Naive B cell (primary cell): Measurements from ENCODE around the gene MYO10. TPM values are rescaled to one million over a fixed set of nuclear protein-coding genes. Genes with fewer than 3 reads are reported as not detected.

Experiments
- ATAC-seq, 2 donors: fragments of 150-1000 bp; cut with Tn5 transposase; 2 replicates each; pipeline ENCODE4 v1.10.0; 2021; ENCODE audit warnings: low read depth in 2 of 2, mild to moderate bottlenecking in 2 of 2, moderate library complexity in 2 of 2
- DNase-seq: peaks from one replicate; pipeline ENCODE4 v3.0.0; 2022
- H3K27ac Mint-ChIP-seq, 6 donors: one replicate each; pipeline ENCODE4 v1.8.0; 2020 to 2022; ENCODE audit warnings: mild to moderate bottlenecking in 6 of 6, mixed read lengths in 6 of 6, moderate library complexity in 5 of 6, inconsistent platforms in 2 of 6
- H3K27me3 Mint-ChIP-seq, 3 donors: one replicate each; pipeline ENCODE4 v1.8.0; 2021 to 2022; ENCODE audit warnings: mixed read lengths in 3 of 3, mild to moderate bottlenecking in 1 of 3
- H3K36me3 Mint-ChIP-seq, 2 donors: one replicate each; pipeline ENCODE4 v1.8.0; 2020 to 2022; ENCODE audit warnings: mixed read lengths in 2 of 2, inconsistent platforms in 1 of 2, mild to moderate bottlenecking in 1 of 2
- H3K4me1 Mint-ChIP-seq, 3 donors: one replicate each; pipeline ENCODE4 v1.8.0; 2020 to 2022; ENCODE audit warnings: mixed read lengths in 3 of 3, inconsistent platforms in 1 of 3, mild to moderate bottlenecking in 1 of 3, moderate library complexity in 1 of 3
- H3K4me3 Mint-ChIP-seq, 8 donors: one replicate each; pipeline ENCODE4 v1.8.0; 2020 to 2022; ENCODE audit warnings: mild to moderate bottlenecking in 8 of 8, mixed read lengths in 8 of 8, moderate library complexity in 8 of 8, inconsistent platforms in 2 of 8
- H3K9me3 Mint-ChIP-seq, 7 donors: one replicate each; pipeline ENCODE4 v1.8.0; 2020 to 2022; ENCODE audit warnings: mixed read lengths in 7 of 7, mild to moderate bottlenecking in 5 of 7, inconsistent platforms in 2 of 7, moderate library complexity in 1 of 7
- polyA plus RNA-seq, 6 donors: library from polyadenylated mRNA; unstranded; fragments of 300-500 nt; fragmentation: Illumina TruSeq; gene quantifications; one replicate each; pipeline ENCODE4 v1.2.3, GENCODE V29; 2021; ENCODE audit warnings: low read depth in 6 of 6

MYO10 gene
- polyA plus RNA-seq, 6 donors from 2014 or later = 0.03 to 0.87 TPM; not detected in 4

DNA sequence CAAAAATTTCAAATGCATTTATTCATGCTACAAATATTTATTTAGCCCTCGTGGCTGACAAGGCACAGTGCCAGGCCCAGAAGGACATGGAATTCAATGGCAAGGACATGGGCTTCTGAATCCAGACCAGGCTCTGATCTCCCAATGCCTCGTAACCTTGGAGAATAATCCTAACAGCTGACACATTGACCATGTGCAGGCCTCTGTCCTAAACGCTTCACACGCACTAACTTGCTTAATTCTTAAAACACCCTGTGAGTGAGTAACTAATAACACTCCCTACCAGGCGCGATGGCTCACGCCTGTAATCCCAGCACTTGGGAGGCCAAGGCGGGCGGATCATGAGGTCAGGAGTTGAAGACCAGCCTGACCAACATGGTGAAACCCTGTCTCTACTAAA lies 33.2 kb downstream of the MYO10 start:
- no peaks in the 10 kb centered on the region for H3K36me3 Mint-ChIP-seq
- H3K4me3 Mint-ChIP-seq = no peak overlapping the region
- H3K27ac Mint-ChIP-seq = no peak overlapping the region
- H3K9me3 Mint-ChIP-seq = peaks cover 0 to 9% (median 3%) of the 10 kb centered on the region in 7 donors
- DNase-seq (no peak), ATAC-seq (no peak)
- no peaks in the 10 kb centered on the region for H3K4me1 Mint-ChIP-seq
- H3K27me3 Mint-ChIP-seq = no peaks in the 10 kb centered on the region

DNA sequence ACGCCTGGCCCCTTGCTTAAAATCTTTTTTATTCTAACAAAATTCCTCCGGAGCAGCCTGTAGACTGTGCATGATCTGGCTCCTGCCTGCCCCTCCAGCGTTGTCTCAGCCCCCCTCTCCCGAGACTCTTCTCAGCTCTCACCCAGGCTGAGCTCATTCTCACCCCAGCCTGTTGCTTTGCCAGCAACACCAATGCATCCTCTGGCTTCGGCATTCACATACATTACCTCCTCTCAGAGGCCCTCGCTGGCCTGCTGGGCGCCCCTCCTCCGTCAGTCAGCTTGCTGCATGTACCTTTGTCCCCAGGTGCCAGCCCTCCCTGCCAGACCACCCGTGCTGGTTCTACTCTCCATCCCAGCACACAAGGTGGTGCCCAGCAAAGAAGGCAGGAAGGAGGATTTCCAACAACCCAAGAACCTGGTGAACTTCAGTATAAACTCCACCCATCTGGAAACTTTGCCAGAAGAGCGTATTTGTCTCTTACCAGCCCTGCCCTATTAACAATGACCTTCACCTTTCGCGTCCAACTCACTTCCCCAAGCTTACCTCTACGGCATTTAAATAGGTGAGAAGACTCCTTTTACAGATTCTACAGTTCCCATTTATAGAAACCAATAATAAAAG lies 35.0 kb downstream of the MYO10 start:
- Mint-ChIP-seq H3K36me3 (no peaks in the 10 kb centered on the region), H3K9me3 (peaks cover 0 to 4% (median 0%) of the 10 kb centered on the region in 7 donors), H3K27me3 (no peaks in the 10 kb centered on the region), H3K4me3 (no peak overlapping the region), H3K27ac (peak overlapping the region in 1 of 6 donors; percentile 82), H3K4me1 (no peaks in the 10 kb centered on the region)
- ATAC-seq = no peak
- DNase-seq = no peak

DNA sequence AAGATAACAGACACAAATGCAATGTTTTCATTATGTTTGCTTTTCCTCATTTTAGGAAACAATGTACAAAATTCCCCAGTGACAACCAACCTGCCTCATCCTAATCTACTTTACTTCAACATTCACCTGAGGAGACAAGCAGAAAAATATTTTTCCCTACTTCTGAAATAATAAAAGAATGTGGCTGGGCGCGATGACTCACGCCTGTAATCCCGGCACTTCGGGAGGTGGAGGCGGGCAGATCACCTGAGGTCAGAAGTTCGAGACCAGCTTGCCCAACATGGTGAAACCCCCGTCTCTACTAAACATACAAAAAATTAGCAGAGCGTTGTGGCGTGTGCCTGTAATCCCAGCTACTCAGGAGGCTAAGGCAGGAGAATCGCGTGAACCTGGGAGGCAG lies 36.9 kb downstream of the MYO10 start:
- no peak overlapping the region for H3K4me3 Mint-ChIP-seq
- H3K9me3 Mint-ChIP-seq = peaks cover 0 to 8% (median 0%) of the 10 kb centered on the region in 7 donors
- H3K36me3 Mint-ChIP-seq = no peaks in the 10 kb centered on the region
- H3K27ac Mint-ChIP-seq = no peak overlapping the region
- no peaks in the 10 kb centered on the region for H3K27me3 Mint-ChIP-seq
- H3K4me1 Mint-ChIP-seq = no peaks in the 10 kb centered on the region
- ATAC-seq = no peak
- no peak for DNase-seq

DNA sequence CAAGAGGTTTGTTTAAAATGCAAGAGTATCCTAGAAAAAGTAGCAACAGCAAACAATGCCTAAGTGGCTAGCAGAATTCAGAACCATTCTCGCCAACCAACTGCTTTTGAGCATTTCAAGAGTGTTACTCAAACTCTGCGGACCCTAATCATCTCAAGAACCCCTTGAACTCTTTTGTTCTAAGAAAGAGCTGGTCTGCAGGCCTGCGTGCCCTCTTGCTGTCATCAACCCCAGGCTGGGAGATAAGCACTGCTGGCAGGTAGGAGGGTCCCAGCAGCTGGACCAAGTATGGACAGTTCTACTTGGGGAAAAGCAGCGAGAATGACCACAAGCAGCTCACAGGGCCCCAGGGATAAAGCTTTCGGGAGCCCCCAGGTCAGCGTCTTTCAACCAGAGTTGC lies 38.3 kb downstream of the MYO10 start:
- no peak for DNase-seq
- Mint-ChIP-seq H3K27ac (no peak overlapping the region), H3K4me1 (no peaks in the 10 kb centered on the region), H3K36me3 (no peaks in the 10 kb centered on the region), H3K4me3 (peak overlapping the region in 1 of 8 donors; percentile 42), H3K27me3 (no peaks in the 10 kb centered on the region), H3K9me3 (peaks cover 0 to 8% (median 0%) of the 10 kb centered on the region in 7 donors)
- no peak for ATAC-seq

DNA sequence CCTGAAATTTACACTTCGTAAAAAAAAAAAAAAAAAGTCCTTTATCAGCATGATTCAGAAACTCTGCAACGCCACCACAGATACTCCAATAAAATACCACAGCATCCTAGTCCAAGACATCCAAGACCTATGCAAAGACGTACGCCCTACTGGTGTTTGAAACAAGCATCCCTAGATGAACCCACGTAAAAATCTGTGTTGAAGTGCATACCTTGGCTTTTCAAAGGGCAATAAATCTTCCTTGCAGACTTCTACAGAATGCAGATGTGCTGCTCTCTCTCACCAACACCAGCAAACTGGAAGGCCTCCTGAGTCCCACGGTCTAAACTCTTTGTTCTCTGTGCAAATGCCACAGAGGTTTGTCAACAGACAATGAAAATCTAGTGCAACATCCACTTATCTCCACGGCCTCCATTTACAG lies 38.8 kb downstream of the MYO10 start:
- no peaks in the 10 kb centered on the region for H3K36me3 Mint-ChIP-seq
- no peaks in the 10 kb centered on the region for H3K4me1 Mint-ChIP-seq
- DNase-seq (no peak), ATAC-seq (no peak)
- H3K27ac Mint-ChIP-seq = no peak overlapping the region
- peaks cover 0 to 8% (median 0%) of the 10 kb centered on the region in 7 donors for H3K9me3 Mint-ChIP-seq
- H3K27me3 Mint-ChIP-seq = no peaks in the 10 kb centered on the region
- H3K4me3 Mint-ChIP-seq = peak overlapping the region in 1 of 8 donors; percentile 42

DNA sequence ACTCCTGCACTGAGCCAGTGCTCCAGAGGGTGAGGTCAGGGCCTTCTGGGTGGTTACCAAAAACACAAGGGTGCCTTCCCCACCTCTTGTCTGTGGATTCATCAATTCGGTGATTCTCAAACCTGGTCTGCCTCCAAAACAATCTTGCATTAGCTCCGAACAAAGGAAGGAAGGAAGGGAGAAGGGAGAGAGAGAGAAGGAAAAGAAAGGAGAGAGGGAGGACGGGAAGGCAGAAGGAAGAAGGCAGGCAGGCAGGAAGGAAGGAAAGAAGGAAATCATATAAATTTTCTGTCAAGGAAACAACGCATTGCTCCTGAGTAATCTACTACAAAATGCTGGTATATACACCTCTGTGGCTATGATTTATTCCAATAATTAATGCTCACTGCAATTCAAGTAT lies 39.3 kb downstream of the MYO10 start:
- H3K9me3 Mint-ChIP-seq = peaks cover 0 to 8% (median 0%) of the 10 kb centered on the region in 7 donors
- ATAC-seq = no peak
- H3K27me3 Mint-ChIP-seq = no peaks in the 10 kb centered on the region
- no peaks in the 10 kb centered on the region for H3K36me3 Mint-ChIP-seq
- no peak for DNase-seq
- peak overlapping the region in 1 of 6 donors; percentile 52 for H3K27ac Mint-ChIP-seq
- no peaks in the 10 kb centered on the region for H3K4me1 Mint-ChIP-seq
- H3K4me3 Mint-ChIP-seq = no peak overlapping the region

DNA sequence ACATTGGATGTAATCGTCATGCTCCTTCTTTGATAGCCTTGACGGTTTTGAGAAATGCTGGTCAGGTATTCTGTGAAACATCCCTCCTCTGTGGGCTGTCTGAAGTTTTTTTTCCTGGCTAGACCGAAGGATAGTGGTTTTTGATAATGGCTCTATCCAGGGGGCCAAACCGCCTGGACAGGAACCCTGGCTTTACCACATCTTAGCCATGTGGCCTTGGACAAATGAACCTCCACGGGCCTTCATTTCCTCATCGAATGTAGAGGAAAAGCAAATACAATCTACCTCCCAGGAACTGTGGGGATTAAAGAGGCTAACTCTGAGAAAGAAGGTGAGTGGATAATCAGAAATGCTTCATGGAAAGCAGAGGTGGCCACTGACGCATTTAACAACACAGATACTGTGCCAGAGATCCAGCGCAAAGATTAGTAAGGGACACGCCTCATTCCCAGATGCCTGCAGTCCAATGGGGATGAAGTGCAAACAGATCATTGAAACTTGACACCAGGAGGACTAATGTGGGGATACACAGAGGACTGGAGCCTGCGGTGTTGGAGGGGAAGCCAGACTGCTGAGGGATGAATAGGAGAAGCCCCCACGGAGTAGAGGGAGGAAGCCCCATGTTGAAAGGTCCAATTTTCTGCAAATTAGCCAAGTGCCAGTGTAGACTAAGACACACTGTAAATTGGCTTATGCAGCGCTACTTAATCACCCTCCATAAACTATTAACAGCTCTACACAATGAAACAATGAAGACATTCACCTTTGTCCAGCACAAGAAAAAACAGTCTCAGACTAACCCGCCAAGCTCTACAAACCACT lies 41.6 kb downstream of the MYO10 start:
- Mint-ChIP-seq H3K36me3 (no peaks in the 10 kb centered on the region), H3K4me1 (peaks cover 0 to 1% (median 0%) of the 10 kb centered on the region in 3 donors), H3K9me3 (peaks cover 0 to 4% (median 0%) of the 10 kb centered on the region in 7 donors), H3K27me3 (no peaks in the 10 kb centered on the region), H3K27ac (no peak overlapping the region), H3K4me3 (no peak overlapping the region)
- no peak for ATAC-seq
- no peak for DNase-seq

DNA sequence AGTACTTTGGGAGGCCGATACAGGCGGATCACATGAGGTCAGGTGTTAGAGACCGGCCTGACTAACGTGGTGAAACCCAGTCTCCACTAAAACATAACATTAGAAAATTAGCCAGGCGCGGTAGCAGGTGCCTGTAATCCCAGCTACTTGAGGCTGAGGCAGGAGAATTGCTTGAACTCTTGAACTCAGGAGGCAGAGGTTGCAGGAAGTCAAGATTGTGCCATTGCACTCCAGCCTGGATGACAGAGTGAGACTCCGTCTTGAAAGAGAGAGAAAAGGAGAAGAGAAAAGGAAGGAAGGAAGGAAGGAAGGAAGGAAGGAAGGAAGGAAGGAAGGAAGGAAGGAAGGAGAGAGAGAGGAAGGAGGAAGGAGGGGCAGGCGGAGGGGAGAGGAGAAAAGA lies 45.1 kb downstream of the MYO10 start:
- Mint-ChIP-seq H3K4me1 (peaks cover 0 to 1% (median 0%) of the 10 kb centered on the region in 3 donors), H3K9me3 (peaks cover 0 to 5% (median 0%) of the 10 kb centered on the region in 7 donors), H3K36me3 (peaks cover 0 to 5% of the 10 kb centered on the region in 2 donors), H3K27me3 (no peaks in the 10 kb centered on the region), H3K27ac (no peak overlapping the region), H3K4me3 (no peak overlapping the region)
- ATAC-seq (no peak), DNase-seq (no peak)

DNA sequence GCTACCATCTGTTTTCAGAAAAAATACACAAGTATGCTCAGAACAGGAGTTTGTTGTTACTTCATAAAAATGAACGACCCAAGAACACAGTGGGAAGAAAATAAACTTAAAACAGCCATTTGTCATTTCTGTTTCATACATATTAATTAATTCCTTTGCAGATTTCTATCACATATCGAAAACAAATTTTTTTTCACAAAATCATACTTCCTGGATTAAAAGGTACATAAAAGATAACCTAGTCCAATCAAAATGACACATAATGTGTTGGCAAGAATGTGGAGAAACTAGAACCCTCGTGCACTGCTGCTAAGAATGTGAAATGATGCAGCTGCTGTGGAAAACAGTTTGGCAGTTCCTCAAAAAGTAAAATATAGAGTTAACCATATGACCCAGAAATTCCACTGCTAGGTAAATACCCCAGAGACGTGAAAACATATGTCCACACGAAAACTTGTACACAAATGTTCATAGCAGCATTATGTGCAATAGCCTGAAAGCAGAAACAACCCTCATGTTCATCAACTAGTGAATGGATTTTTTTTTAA lies 46.0 kb downstream of the MYO10 start:
- Mint-ChIP-seq H3K4me1 (peaks cover 0 to 1% (median 0%) of the 10 kb centered on the region in 3 donors), H3K36me3 (peaks cover 0 to 5% of the 10 kb centered on the region in 2 donors), H3K4me3 (no peak overlapping the region), H3K27me3 (no peaks in the 10 kb centered on the region), H3K27ac (no peak overlapping the region), H3K9me3 (peaks cover 0 to 5% (median 0%) of the 10 kb centered on the region in 7 donors)
- DNase-seq (no peak), ATAC-seq (no peak)

DNA sequence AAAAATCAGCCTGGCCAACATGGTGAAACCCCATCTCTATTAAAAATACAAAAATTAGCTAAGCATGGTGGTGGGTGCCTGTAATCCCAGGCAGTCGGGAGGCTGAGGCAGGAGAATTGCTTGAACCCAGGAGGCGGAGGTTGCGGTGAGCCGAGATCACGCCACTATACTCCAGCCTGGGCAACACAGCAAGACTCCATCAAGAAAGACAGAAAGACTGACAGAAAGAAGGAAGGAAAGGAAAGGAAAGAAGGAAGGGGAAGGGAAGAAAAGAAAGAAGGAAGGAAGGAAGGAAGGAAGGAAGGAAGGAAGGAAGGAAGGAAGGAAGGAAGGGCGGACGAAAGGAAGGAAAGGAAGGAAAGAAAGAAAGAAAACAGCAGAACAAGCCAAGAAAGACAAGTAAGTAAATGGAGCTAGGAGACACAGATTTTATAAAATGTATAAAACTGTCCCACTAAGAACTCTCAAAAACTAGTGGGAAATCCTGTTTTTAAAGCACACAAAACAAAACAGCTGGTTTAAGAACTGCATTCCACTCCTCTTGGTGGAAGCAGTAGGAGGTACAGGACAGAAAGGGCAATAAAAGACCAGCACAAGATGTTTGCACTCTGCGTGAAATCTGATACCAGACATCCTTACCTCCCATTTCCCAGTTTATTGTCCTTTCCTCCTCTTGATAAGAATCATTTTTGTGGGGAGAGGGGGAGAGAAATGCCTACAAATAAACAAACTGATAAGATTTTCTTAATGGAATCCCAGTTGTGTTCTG lies 46.7 kb downstream of the MYO10 start:
- peaks cover 0 to 1% (median 0%) of the 10 kb centered on the region in 3 donors for H3K4me1 Mint-ChIP-seq
- ATAC-seq = no peak

DNA sequence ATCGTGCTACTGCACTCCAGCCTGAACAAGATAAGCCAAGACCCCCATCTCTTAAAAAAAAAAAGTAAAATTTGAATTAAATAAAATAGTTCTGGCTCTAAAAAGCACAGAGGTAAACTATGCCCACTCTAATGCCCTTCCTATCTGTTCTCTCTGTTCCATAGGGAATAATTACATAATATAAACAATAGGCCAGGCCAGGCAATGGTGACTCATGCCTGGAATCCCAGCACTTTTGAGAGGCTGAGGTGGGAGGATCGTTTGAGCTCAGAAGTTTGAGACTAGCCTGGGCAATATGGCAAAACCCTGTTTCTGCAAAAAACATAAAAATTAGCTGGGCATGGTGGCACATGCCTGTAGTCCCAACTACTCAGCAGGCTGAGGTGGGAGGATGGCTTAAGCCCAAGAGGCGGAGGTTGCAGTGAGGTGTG lies 47.4 kb downstream of the MYO10 start:
- Mint-ChIP-seq H3K4me1 (peaks cover 0 to 1% (median 0%) of the 10 kb centered on the region in 3 donors), H3K9me3 (peaks cover 0 to 5% (median 0%) of the 10 kb centered on the region in 7 donors), H3K36me3 (peaks cover 0 to 5% of the 10 kb centered on the region in 2 donors), H3K4me3 (no peak overlapping the region), H3K27me3 (peaks cover 0 to 3% (median 0%) of the 10 kb centered on the region in 3 donors), H3K27ac (no peak overlapping the region)
- ATAC-seq = no peak
- DNase-seq = no peak

More for the DNA sequence above, 46.7 kb downstream of the MYO10 start:
- Mint-ChIP-seq H3K27me3 (peaks cover 0 to 3% (median 0%) of the 10 kb centered on the region in 3 donors), H3K4me3 (no peak overlapping the region), H3K27ac (no peak overlapping the region), H3K9me3 (peaks cover 0 to 5% (median 0%) of the 10 kb centered on the region in 7 donors), H3K36me3 (peaks cover 0 to 5% of the 10 kb centered on the region in 2 donors)
- no peak for DNase-seq

DNA sequence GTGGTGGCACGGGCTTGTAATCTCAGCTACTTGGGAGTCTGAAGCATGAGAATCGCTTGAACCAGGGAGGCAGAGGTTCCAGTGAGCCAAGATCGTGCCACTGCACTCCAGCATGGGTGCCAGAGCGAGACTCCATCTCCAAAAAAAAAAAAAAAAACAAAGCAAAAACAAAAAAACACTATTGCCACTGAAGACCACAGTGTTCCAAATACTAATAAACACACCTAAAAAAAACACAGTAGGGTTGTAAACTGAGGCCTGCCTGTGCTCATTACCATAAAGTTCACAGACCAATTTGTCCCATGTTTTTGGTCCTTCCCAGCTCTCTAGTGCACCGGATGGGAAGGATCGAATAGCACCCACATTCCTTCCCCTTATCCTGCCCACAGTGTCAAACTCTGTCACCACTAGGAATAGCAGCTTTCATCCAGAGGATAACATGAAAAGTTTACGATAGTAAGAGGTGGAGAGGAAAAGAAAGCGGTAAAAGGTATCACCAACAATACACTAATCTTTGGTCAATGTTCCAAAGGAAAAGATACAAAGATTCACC lies 49.2 kb downstream of the MYO10 start:
- Mint-ChIP-seq H3K4me3 (no peak overlapping the region), H3K4me1 (peaks cover 0 to 1% (median 0%) of the 10 kb centered on the region in 3 donors), H3K36me3 (peaks cover 0 to 5% of the 10 kb centered on the region in 2 donors), H3K9me3 (peaks cover 0 to 5% (median 0%) of the 10 kb centered on the region in 7 donors), H3K27ac (no peak overlapping the region), H3K27me3 (peaks cover 0 to 3% (median 0%) of the 10 kb centered on the region in 3 donors)
- DNase-seq (no peak), ATAC-seq (no peak)

DNA sequence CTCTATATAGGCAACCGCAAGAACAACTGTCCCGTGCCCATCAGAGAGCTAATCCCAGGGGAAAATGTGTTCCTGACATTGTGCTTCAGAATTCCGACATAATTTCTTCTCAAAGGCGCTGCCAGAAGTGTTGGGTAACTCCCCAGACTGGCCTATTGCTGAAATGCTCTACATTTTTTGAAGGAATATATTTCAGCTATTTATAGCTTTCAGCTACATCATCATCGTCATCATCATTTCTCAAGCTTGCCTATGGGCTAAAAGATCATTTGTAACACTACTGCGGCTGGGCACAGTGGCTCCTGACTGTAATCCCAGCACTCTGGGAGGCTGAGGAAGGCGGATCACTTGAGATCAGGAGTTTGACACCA lies 49.7 kb downstream of the MYO10 start:
- no peak for ATAC-seq
- no peak for DNase-seq
- Mint-ChIP-seq H3K9me3 (peaks cover 0 to 5% (median 0%) of the 10 kb centered on the region in 7 donors), H3K36me3 (peaks cover 0 to 5% of the 10 kb centered on the region in 2 donors), H3K4me1 (peaks cover 0 to 1% (median 0%) of the 10 kb centered on the region in 3 donors), H3K27ac (no peak overlapping the region), H3K4me3 (no peak overlapping the region), H3K27me3 (peaks cover 0 to 3% (median 0%) of the 10 kb centered on the region in 3 donors)
